CD4-positive, alpha-beta T cell treated with Interferon gamma for 1 hour (primary cell): ENCODE results near the gene OCA2.

Experiments used
- DNase-seq: peaks from one replicate; pipeline ENCODE4 v3.0.0-alpha.2; 2020

Gene OCA2

DNA sequence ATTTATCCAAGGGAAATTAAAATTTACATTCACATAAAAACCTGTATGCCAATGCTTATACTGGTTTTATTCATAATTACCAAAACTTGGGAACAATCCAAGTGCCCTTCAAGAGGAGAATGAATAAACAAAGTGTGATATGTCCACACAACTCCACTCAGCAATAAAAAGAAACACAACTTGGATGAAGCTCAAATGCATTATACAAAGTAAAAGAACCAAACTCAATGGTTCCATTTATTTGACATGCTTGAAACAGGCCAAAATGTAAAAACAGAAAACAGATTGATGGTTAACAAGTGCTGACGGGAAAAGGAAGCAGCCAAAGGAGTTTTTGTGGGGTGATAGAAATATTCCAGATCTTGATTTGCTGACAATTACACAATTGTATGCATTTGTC is 23.5 kb downstream of the OCA2 start:
- no peak for DNase-seq

DNA sequence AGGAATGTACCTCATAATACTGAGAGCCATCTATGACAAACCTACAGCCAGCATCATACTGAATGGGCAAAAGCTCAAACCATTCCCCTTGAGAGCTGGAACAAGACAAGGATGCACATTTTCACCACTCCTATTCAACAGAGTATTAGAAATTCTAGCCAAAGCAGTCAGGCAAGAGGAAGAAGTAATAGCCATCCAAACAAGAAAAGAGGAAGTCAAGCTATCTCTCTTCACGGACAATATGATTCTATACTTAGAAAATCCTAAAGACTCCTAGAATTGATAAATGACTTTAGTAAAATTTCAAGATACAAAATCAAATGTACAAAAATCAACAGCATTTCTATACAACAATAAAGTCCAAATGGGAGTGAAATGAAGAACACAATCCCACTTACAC is 30.2 kb downstream of the OCA2 start:
- DNase-seq: no peak

DNA sequence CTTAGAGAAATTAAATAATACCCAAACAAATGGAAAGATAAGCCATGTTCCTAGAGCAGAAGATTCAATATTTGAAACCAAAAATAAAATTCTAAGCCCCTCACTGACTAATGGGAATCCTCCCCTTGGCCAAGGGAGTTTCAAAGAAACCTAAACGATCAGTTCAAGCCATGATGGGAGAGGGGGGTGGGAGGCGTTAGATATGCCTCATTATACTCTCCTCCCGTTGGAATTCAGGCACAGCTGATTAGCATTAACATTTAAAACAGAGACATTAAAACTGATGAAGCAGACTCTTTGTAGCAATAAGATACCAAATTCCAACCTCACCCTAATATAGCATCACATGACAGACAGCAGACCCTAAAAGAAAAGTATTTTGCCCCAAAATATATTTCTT is 32.9 kb downstream of the OCA2 start:
- DNase-seq: no peak

GRCh38 chr15:28060005-28060404 is 39.1 kb downstream of the OCA2 start:
- no peak for DNase-seq

DNA sequence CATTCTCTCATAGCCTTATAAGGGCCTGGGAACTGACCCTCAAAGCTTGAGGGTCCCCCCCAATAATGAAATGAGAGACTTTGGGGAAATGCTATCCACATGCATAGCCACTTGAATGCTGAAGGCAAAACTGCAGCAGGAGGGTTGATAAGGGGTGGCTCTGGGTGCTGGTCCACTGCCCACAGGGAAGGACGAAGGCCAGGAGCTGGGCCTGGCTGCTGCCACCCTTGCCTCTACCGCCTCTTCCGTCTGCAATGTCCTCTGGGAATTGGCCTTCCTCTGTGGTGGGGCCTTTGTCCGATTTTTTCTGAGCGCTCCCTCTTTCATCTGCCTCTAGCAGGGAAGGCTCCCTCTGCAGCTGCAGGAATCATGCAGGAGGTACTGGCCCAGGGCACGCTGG is 41.0 kb downstream of the OCA2 start:
- DNase-seq: no peak

GRCh38 chr15:28051955-28052633 is 47.0 kb downstream of the OCA2 start:
- no peak for DNase-seq

DNA sequence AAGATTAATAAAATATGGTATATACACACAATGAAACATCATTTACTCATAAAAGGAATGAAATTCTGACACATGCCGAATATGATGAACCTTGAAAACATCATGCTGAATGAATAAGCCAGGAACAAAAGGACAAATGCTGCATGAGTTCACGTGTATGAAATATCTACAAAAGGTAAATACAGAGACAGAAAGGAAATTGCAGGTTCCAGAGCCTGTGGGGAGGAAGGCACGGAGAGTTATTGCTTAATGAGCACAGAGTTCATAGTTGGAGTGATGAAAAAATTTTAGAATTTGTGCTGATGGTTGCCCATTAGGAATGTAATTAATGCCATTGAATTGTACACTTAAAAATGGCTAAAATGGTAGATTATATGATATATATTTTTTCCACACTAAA is 49.5 kb downstream of the OCA2 start:
- DNase-seq: no peak

- no peak for DNase-seq
Measured at GRCh38 chr15:28047277-28047676, 51.8 kb downstream of the OCA2 start.

GRCh38 chr15:28044121-28044672 is 54.9 kb downstream of the OCA2 start:
- no peak for DNase-seq

DNA sequence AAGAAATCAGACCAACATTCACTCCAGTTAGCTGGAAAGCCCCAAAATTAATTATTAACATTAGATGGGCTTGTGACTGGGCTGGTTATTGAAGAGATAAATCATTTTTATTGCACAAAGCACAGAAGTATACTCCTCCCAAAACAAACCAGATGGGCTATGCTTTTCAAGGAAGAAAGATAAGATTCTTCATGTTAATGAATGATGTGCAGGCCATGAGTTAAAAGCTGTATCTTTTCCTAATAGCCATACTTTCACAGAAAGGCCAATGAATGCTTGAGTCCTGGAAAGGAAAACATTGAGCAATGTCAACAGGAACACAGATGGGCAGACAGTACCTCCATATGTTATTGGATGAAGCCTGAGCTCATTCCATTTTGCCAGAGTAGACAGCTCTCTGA is 55.4 kb downstream of the OCA2 start:
- DNase-seq: no peak

GRCh38 chr15:28037969-28038590 is 61.0 kb downstream of the OCA2 start:
- no peak for DNase-seq

DNA sequence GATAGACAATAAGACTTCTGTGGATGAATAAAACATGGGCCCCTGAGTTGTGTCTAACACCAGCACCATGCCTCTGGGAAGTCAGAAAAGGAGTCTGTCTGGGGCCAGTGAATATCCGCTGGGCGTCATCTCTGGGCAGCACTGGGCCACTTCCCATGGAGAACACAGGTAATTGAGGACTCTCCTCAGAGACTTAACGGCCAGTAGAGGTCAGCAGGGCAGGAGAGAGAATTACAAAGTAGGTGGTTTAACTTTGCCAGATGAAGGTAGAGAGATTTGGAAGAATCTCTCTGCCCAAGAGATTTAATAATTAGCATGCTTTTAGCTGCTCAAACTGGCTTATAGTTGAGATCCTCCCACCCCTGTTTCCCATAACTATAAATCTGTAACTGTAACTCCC is 65.7 kb downstream of the OCA2 start:
- DNase-seq: no peak

- DNase-seq: no peak
Measured at GRCh38 chr15:28030801-28031200, 68.3 kb downstream of the OCA2 start.

DNA sequence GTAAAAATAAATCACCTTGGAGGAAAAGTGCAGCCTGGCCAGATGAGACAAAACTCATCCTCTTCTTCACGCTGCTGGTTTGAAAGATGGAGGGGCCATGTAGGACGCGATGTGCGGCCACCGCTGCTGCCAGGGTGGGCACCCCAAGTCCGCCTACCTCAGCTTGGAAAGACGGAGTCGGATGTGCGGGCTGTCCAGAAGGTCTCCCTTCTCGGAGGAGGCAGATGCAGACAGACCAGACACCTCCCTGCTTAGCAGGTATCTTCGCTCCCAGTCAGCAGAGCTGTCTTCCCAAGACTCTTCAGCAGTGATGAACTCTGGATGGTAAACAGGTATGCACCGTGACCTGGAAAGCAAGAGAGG is 71.4 kb downstream of the OCA2 start:
- no peak for DNase-seq

- DNase-seq: no peak
Measured at GRCh38 chr15:28026764-28027713, 72.1 kb downstream of the OCA2 start.

DNA sequence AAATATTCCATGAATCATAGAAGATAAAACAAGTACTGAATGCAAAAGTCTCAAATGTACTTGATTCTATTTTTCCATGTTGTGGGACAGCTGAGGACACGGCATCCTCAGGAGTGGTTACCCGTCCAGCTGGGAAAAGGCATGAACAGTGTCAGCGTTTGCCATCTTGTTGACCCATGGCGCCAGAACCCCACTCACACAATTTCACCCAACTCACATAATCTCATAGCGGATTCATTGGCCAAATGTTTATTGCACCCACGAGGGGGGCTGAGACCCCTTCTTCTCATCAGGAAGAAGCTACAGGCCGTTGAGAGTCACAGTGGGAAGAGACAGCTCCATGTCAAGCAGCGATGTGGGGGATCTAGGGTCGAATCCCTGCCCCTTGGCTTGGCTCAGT is 72.9 kb downstream of the OCA2 start:
- no peak for DNase-seq

DNA sequence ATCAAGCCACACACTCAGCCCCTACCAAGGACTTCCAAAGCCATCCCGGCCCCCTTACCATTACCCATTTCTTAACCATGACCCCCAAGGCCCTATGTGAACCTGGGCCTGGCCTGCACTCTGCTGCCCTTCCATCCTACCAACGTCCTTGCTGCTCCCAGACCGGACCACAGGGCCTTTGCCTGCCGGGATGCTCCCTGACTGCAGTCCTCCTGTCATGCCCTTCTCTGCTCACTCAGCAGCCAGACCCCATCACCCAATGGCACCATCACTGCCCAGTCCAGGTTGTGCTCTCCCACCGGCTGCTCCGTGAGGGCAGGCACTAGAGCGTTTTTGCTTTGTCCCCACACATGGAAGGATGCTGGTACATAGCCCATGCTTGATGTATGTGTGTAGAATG is 73.7 kb downstream of the OCA2 start:
- no peak for DNase-seq

DNA sequence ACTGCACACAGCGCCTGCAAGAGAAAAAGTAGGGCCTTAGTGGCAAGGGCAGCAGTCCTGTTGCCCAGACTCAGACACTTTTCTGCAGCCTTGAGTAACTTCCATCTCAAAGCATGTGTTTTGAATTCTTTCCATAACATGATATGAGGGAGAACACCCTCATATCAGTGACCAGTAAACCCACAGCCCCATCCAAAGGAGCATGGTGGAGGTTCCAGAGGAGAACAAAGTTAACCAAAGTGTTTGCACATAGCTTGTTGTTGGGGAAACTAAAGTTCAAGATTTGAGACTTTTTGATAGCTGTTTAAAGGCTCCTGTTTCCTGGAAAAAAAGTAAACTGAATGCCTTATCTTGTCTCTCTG is 74.2 kb downstream of the OCA2 start:
- no peak for DNase-seq

DNA sequence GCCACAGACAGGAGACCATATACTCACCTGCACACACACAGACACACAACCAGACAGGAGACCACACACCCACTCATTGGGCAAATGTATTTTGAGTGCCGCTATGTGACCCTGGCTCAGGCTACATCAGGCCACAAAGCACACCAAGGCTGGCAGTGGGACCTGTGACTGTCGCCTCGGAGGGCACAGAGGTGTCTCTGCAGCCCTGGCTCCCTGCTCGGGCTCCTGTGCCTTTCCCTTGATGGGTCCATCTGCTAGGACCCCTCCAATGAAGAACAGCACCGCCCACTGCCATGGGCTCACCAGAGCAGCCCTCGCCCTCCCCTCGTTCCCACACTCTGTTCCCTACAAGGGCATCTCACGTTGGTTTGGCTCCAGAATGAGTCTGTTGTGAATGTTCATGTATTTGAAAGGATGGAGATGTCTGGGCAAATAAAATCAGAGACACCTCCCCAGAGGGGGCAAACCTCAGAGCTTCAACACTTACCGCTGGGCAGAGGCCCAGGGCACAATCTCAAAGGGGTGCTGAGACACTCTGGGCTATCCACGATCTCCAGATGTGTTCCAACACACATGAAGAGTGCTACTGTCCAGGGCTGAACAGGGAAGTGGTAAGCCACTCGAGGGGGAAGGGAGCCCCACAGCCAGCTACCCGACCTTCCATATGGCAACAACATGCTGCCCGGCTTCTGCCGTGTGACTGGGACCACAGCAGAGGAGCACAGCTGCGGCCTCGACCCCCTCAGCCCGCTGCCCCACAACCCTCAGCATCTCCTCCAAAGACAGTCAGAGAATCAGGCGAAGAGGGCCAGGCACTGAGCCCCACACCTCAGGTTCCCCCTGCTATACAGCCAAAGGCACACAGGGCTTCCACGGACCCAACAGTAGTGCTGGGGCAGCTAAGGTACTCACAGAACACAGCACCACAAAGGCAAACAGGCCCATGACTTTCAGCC is 74.9 kb downstream of the OCA2 start:
- no peak for DNase-seq

- DNase-seq: no peak
Measured at GRCh38 chr15:28023422-28023821, 75.7 kb downstream of the OCA2 start.

GRCh38 chr15:28022961-28023360 is 76.2 kb downstream of the OCA2 start:
- no peak for DNase-seq

GRCh38 chr15:28022181-28022580 is 76.9 kb downstream of the OCA2 start:
- DNase-seq: no peak
